B cell (primary cell): ENCODE results near the gene BSND. TPM values are rescaled to one million over a fixed set of nuclear protein-coding genes. Genes with fewer than 3 reads are reported as not detected.

Experiments
- ATAC-seq: fragments of 200-7000 bp; cut with Tn5 transposase; one replicate; pipeline ENCODE4 v1.10.0; 2021; ENCODE audit warnings: low read depth, mild to moderate bottlenecking, moderate number of reproducible peaks, moderate library complexity
- CTCF ChIA-PET: fragments of 350-600 bp; sonication (Branson Sonifier 250); formaldehyde crosslinking; loops from one replicate; lab custom pipeline; 2021; ENCODE audit warnings: antibody characterized with exemption, inconsistent platforms; lab: Charles Lee
- POLR2A ChIA-PET: fragments of 350-600 bp; sonication (Branson Sonifier 250); formaldehyde crosslinking; loops from one replicate; lab custom pipeline; 2021; ENCODE audit warnings: antibody characterized with exemption; lab: Charles Lee
- DNase-seq: peaks from one replicate; pipeline ENCODE4 v3.0.0; 2013
- H2AFZ ChIP-seq: 2 replicates; pipeline ENCODE4 v1.6.1; 2012; ENCODE audit warnings: mild to moderate bottlenecking, low read depth, low read length; ENCODE audit not compliant: insufficient read depth, poor library complexity, severe bottlenecking
- H3K27ac ChIP-seq, 2 donors: 1 replicate in 1 of 2; 2 replicates in 1 of 2; pipeline ENCODE4 v1.5.1; 2012 to 2013; ENCODE audit warnings: low read length in 2 of 2, mild to moderate bottlenecking in 2 of 2, moderate library complexity in 1 of 2
- H3K27me3 ChIP-seq, 4 experiments: fragments of 200-600 bp in 1 of 4; sonication (generic) in 1 of 4; replicated peaks in 1 of 4; 1 replicate in 2 of 4; 2 replicates in 2 of 4; pipeline versions ENCODE4 v1.6.1 to v1.7.0; 2013 to 2016; ENCODE audit warnings: low read length in 3 of 4, mild to moderate bottlenecking in 2 of 4, mixed read lengths in 1 of 4, moderate library complexity in 1 of 4; ENCODE audit not compliant: insufficient read depth in 4 of 4, control insufficient read depth in 3 of 4; ENCODE audit errors: control extremely low read depth in 1 of 4
- H3K36me3 ChIP-seq, 2 experiments: replicated peaks in 1 of 2; 1 replicate in 1 of 2; 2 replicates in 1 of 2; pipeline versions ENCODE4 v1.6.1 to v1.7.1; 2013; ENCODE audit warnings: low read length in 1 of 2; ENCODE audit not compliant: insufficient read depth in 2 of 2, control insufficient read depth in 1 of 2; ENCODE audit errors: control extremely low read depth in 1 of 2, extremely low read depth in 1 of 2
- H3K4me1 ChIP-seq, 2 donors: fragments of 200-600 bp in 1 of 2; sonication (generic) in 1 of 2; 1 replicate in 1 of 2; 2 replicates in 1 of 2; pipeline versions ENCODE4 v1.5.1 to v1.6.1; 2013 to 2017; ENCODE audit warnings: low read length in 2 of 2; ENCODE audit not compliant: control insufficient read depth in 2 of 2, insufficient read depth in 2 of 2
- H3K4me2 ChIP-seq: replicated peaks from 2 replicates; pipeline ENCODE3; 2012; ENCODE audit warnings: mild to moderate bottlenecking, low read depth, low read length; ENCODE audit not compliant: poor library complexity, severe bottlenecking
- H3K4me3 ChIP-seq, 5 experiments: fragments of 200-600 bp in 1 of 5; sonication (generic) in 1 of 5; 1 replicate in 3 of 5; 2 replicates in 2 of 5; pipeline versions ENCODE4 v1.5.1 to v1.7.0; 2011 to 2016; ENCODE audit warnings: low read length in 4 of 5, mild to moderate bottlenecking in 4 of 5, low read depth in 2 of 5, control low read depth in 1 of 5, moderate library complexity in 1 of 5; ENCODE audit not compliant: insufficient read depth in 1 of 5; ENCODE audit errors: control extremely low read depth in 1 of 5, extremely low read depth in 1 of 5
- H3K79me2 ChIP-seq: fragments of 200-600 bp; sonication (generic); one replicate; pipeline ENCODE4 v1.6.0; 2016; ENCODE audit warnings: low read length; ENCODE audit not compliant: control insufficient read depth, insufficient read depth
- H3K9ac ChIP-seq: fragments of 200-600 bp; sonication (generic); 2 replicates; pipeline ENCODE4 v1.6.1; 2017; ENCODE audit warnings: mild to moderate bottlenecking, low read length, moderate library complexity
- H3K9me3 ChIP-seq, 3 donors: one replicate each; pipeline versions ENCODE4 v1.6.1 to v1.7.1; 2013; ENCODE audit warnings: low read length in 2 of 3; ENCODE audit not compliant: control insufficient read depth in 2 of 3, insufficient read depth in 1 of 3; ENCODE audit errors: control extremely low read depth in 1 of 3
- H4K20me1 ChIP-seq: 2 replicates; pipeline ENCODE4 v1.6.0; 2012; ENCODE audit warnings: mild to moderate bottlenecking, low read length; ENCODE audit not compliant: insufficient read depth, control insufficient read depth, poor library complexity, severe bottlenecking
- H3K27ac Mint-ChIP-seq: one replicate; pipeline ENCODE4 v1.8.0; 2021; ENCODE audit warnings: mixed read lengths
- H3K27me3 Mint-ChIP-seq: one replicate; pipeline ENCODE4 v1.8.0; 2021; ENCODE audit warnings: mixed read lengths
- H3K4me1 Mint-ChIP-seq: one replicate; pipeline ENCODE4 v1.8.0; 2021; ENCODE audit warnings: mixed read lengths
- H3K4me3 Mint-ChIP-seq: one replicate; pipeline ENCODE4 v1.8.0; 2021; ENCODE audit warnings: mixed read lengths
- H3K9me3 Mint-ChIP-seq: one replicate; pipeline ENCODE4 v1.8.0; 2022; ENCODE audit warnings: mixed read lengths; ENCODE audit not compliant: insufficient read depth
- EZH2 ChIP-seq: IDR thresholded peaks from 2 replicates; pipeline ENCODE4 v1.6.1; 2012; ENCODE audit warnings: borderline replicate concordance, low read depth, mild to moderate bottlenecking, moderate library complexity, low read length; ENCODE audit not compliant: insufficient read depth, poor library complexity, severe bottlenecking
- WGBS: methylation state at CpG from one replicate; pipeline ENCODE4 v1.1.5; 2013; ENCODE audit warnings: missing lambda C conversion rate; ENCODE audit not compliant: insufficient coverage; 5-methylcytosine and 5-hydroxymethylcytosine counted together
- intact Hi-C: fragments of 100-400 bp; cut with micrococcal nuclease; formaldehyde crosslinking; loops from one replicate; pipeline ENCODE4 v1.10.0; 2022
- polyA plus RNA-seq: library from polyadenylated mRNA; depleted of rRNA; stranded (reverse); fragments of >200 nt; gene quantifications from 2 replicates; pipeline ENCODE4 v1.2.3, GENCODE V29; 2012
- total RNA-seq, 2 donors: library from RNA; stranded (reverse); fragments of 120-200 nt in 1 of 2; gene quantifications; 1 replicate in 1 of 2; 2 replicates in 1 of 2; pipeline versions ENCODE4 v1.2.3 to v1.2.4, GENCODE V29; 2013 to 2022
- TF ChIP-seq, protein P1 (sequence below): fragments of 200-600 bp; IDR thresholded peaks from one replicate; pipeline ENCODE4 v1.8.0; 2022; ENCODE audit warnings: antibody characterized with exemption, mild to moderate bottlenecking

The BSND gene
- total and polyA plus RNA-seq, 2 donors (not counting 1 experiment from before 2014, with no cell fraction given) = not detected

DNA sequence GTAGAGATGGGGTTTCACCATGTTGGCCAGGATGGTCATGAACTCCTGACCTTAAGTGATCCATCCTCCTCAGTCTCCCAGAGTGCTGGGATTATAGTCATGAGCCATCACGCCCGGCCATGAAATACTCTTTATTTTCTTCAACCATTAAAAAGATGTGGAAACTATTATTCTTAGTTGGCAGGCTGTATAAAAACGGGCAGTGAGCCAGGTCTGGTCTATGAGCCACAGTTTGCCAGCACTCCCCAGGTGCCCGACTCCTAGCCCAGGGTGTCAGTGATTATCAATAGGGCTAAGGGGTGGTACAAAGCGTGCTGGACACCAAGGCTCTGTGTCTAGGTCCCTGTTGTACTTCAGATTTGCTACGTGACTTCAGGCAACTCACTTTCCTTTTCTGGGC lies 22.0 kb upstream of the BSND start:
- TF ChIP-seq EZH2 = no peak
- TF ChIP-seq, protein P1, sequence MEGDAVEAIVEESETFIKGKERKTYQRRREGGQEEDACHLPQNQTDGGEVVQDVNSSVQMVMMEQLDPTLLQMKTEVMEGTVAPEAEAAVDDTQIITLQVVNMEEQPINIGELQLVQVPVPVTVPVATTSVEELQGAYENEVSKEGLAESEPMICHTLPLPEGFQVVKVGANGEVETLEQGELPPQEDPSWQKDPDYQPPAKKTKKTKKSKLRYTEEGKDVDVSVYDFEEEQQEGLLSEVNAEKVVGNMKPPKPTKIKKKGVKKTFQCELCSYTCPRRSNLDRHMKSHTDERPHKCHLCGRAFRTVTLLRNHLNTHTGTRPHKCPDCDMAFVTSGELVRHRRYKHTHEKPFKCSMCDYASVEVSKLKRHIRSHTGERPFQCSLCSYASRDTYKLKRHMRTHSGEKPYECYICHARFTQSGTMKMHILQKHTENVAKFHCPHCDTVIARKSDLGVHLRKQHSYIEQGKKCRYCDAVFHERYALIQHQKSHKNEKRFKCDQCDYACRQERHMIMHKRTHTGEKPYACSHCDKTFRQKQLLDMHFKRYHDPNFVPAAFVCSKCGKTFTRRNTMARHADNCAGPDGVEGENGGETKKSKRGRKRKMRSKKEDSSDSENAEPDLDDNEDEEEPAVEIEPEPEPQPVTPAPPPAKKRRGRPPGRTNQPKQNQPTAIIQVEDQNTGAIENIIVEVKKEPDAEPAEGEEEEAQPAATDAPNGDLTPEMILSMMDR = no peak
- intact Hi-C loops = no loop called here
- WGBS = no CpG with 5 or more reads among the region's 6 CpGs
- Mint-ChIP-seq H3K9me3 (no peaks in the 10 kb centered on the region), H3K27ac (no peak overlapping the region), H3K4me1 (no peaks in the 10 kb centered on the region), H3K4me3 (no peak overlapping the region), H3K27me3 (peaks cover 41% of the 10 kb centered on the region)
- DNase-seq (no peak), ATAC-seq (no peak)
- no peak overlapping the region for H3K9ac ChIP-seq
- H3K79me2 ChIP-seq = no peaks in the 10 kb centered on the region
- CTCF ChIA-PET = no interaction called here
- no peaks in the 10 kb centered on the region for H3K4me1 ChIP-seq
- no peak overlapping the region for H3K4me3 ChIP-seq
- H3K9me3 ChIP-seq = peaks cover 0 to 4% (median 0%) of the 10 kb centered on the region in 3 donors
- peaks cover 0 to 11% (median 2%) of the 10 kb centered on the region in 4 experiments for H3K27me3 ChIP-seq
- no peak overlapping the region for H2AFZ ChIP-seq
- no peaks in the 10 kb centered on the region for H4K20me1 ChIP-seq
- H3K4me2 ChIP-seq = no peak overlapping the region
- no peaks in the 10 kb centered on the region for H3K36me3 ChIP-seq
- H3K27ac ChIP-seq = no peak overlapping the region
- POLR2A ChIA-PET = no interaction called here

DNA sequence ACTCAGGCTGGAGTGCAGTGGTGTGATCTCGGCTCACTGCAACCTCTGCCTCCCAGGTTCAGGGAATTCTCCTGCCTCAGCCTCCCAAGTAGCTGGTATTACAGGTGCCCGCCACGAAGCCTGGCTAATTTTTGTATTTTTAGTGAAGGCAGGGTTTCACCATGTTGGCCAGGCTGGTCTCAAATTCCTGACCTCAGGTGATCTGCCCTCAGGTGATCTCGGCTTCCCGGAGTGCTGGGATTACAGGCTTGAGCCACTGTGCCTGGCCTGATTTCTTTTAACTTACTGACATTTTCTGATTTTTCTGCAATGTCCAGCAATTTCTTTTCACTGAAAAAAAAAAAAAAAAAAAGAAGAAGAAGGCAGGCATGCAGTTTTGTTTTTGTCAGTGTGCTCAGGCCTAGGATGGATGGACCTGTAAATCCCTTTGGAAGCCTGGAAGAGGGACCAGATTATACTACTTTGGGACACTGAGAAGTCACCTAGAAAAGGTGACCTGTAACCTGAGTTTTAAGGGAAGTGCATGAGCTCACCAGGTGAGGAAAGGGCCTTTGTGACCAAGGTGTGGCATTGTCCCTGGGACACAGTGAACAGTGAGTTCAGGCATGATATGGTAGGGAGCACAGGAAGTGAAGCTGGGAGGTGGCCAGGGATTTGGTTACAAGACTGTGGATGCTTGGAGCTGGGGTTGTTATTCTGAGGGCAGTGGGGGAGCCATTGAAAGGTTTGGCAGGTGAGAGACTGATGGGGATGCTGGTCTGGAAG lies 21.0 kb upstream of the BSND start:
- Histone ChIP-seq H3K79me2 (no peaks in the 10 kb centered on the region), H3K4me1 (no peaks in the 10 kb centered on the region), H3K9me3 (no peaks in the 10 kb centered on the region), H3K27ac (no peak overlapping the region), H3K9ac (no peak overlapping the region), H2AFZ (no peak overlapping the region), H3K36me3 (no peaks in the 10 kb centered on the region), H4K20me1 (no peaks in the 10 kb centered on the region), H3K27me3 (peaks cover 0 to 13% (median 2%) of the 10 kb centered on the region in 4 experiments), H3K4me3 (no peak overlapping the region), H3K4me2 (no peak overlapping the region)
- Mint-ChIP-seq H3K4me3 (no peak overlapping the region), H3K27ac (no peak overlapping the region), H3K4me1 (no peaks in the 10 kb centered on the region), H3K9me3 (no peaks in the 10 kb centered on the region), H3K27me3 (peaks cover 45% of the 10 kb centered on the region)
- DNase-seq = no peak
- ChIA-PET CTCF (no interaction called here), POLR2A (no interaction called here)
- intact Hi-C loops = no loop called here
- WGBS = 83% methylated on average over 3 of the region's 5 CpGs
- no peak for TF ChIP-seq EZH2
- TF ChIP-seq, protein P1 = no peak
- no peak for ATAC-seq
